OCI-LY1 (cell line): Measurements from ENCODE around the gene PDE9A.

Source experiments
- H2AFZ ChIP-seq: fragments of 200-600 bp; sonication (generic), shearing (Covaris generic); 2 replicates; pipeline ENCODE4 v1.6.0; 2014; ENCODE audit warnings: antibody characterized with exemption, mild to moderate bottlenecking, low read length
- H3F3A ChIP-seq: fragments of 200-600 bp; sonication (generic), shearing (Covaris generic); 2 replicates; pipeline ENCODE4 v1.6.0; 2014; ENCODE audit warnings: mild to moderate bottlenecking, antibody characterized with exemption, low read length, moderate library complexity; ENCODE audit not compliant: insufficient read depth
- H3K27ac ChIP-seq: fragments of 200-600 bp; sonication (generic); 2 replicates; pipeline ENCODE4 v1.5.1; 2014; ENCODE audit warnings: low read length, mixed run types, mild to moderate bottlenecking, low read depth; ENCODE audit not compliant: poor library complexity, severe bottlenecking
- H3K27me3 ChIP-seq: fragments of 200-600 bp; sonication (generic); 2 replicates; pipeline ENCODE4 v1.6.0; 2014; ENCODE audit warnings: antibody characterized with exemption, mild to moderate bottlenecking, low read length, moderate library complexity; ENCODE audit not compliant: insufficient read depth
- H3K36me3 ChIP-seq: fragments of 200-600 bp; sonication (generic); 2 replicates; pipeline ENCODE4 v1.6.1; 2014; ENCODE audit warnings: mild to moderate bottlenecking, antibody characterized with exemption, low read length, moderate library complexity, mixed read lengths; ENCODE audit not compliant: insufficient read depth
- H3K4me1 ChIP-seq: fragments of 200-600 bp; sonication (generic); 2 replicates; pipeline ENCODE4 v1.5.1; 2014; ENCODE audit warnings: mild to moderate bottlenecking, low read length, moderate library complexity; ENCODE audit not compliant: insufficient read depth, severe bottlenecking
- H3K4me2 ChIP-seq: fragments of 200-600 bp; sonication (generic), shearing (Covaris generic); 2 replicates; pipeline ENCODE4 v1.6.1; 2014; ENCODE audit warnings: low read length
- H3K4me3 ChIP-seq: fragments of 200-600 bp; sonication (generic); 2 replicates; pipeline ENCODE4 v1.5.1; 2014; ENCODE audit warnings: low read length, low read depth, mild to moderate bottlenecking, mixed read lengths; ENCODE audit not compliant: poor library complexity, severe bottlenecking
- H3K79me2 ChIP-seq: fragments of 200-600 bp; shearing (Covaris generic); 2 replicates; pipeline ENCODE4 v1.6.1; 2016; ENCODE audit warnings: mixed run types, low read length, mixed read lengths; ENCODE audit not compliant: insufficient read depth
- H3K9ac ChIP-seq: fragments of 200-600 bp; sonication (generic), shearing (Covaris generic); 2 replicates; pipeline ENCODE4 v1.6.1; 2014; ENCODE audit warnings: mild to moderate bottlenecking, low read length, mixed read lengths
- H3K9me2 ChIP-seq: fragments of 200-600 bp; sonication (generic), shearing (Covaris generic); 2 replicates; pipeline ENCODE4 v1.6.1; 2014; ENCODE audit warnings: low read depth, mild to moderate bottlenecking, low read length, mixed read lengths
- H3K9me3 ChIP-seq: fragments of 200-600 bp; shearing (Covaris generic); 2 replicates; pipeline ENCODE4 v1.6.1; 2014; ENCODE audit warnings: low read length, mixed read lengths
- H4K20me1 ChIP-seq: fragments of 200-600 bp; sonication (generic), shearing (Covaris generic); 2 replicates; pipeline ENCODE4 v1.6.0; 2016; ENCODE audit warnings: mild to moderate bottlenecking, low read length; ENCODE audit not compliant: insufficient read depth
- CTCF ChIP-seq: fragments of 200-600 bp; sonication (generic), shearing (Covaris generic); IDR thresholded peaks from 2 replicates; pipeline ENCODE4 v1.5.1; 2017; ENCODE audit warnings: mild to moderate bottlenecking, antibody characterized with exemption, low read length, moderate library complexity, mixed read lengths
- EZH2 ChIP-seq: fragments of 200-600 bp; sonication (generic), shearing (Covaris generic); IDR thresholded peaks from 2 replicates; pipeline ENCODE4 v1.8.0; 2017; ENCODE audit warnings: borderline replicate concordance, mixed run types, mild to moderate bottlenecking, antibody characterized with exemption, low read length, moderate library complexity, mixed read lengths

The PDE9A gene

GRCh38 chr21:42687796-42688195 is 34.4 kb downstream of the PDE9A start:
- 0 out of 2 replicates have a peak, but pooled peaks cover 3% of the 10 kb centered on the region for H3K27me3 ChIP-seq
- H3K9me2 ChIP-seq = no peaks in the 10 kb centered on the region
- H4K20me1 ChIP-seq = no peaks in the 10 kb centered on the region
- H3K36me3 ChIP-seq = no peaks in the 10 kb centered on the region
- H3K4me2 ChIP-seq = no peak overlapping the region
- TF ChIP-seq EZH2 = no peak
- no peaks in the 10 kb centered on the region for H3K79me2 ChIP-seq
- H3K9ac ChIP-seq = no peak overlapping the region
- H3K27ac ChIP-seq = no peak overlapping the region
- no peak overlapping the region for H2AFZ ChIP-seq
- H3K9me3 ChIP-seq = no peaks in the 10 kb centered on the region
- no peak overlapping the region for H3K4me3 ChIP-seq
- no peaks in the 10 kb centered on the region for H3K4me1 ChIP-seq
- H3F3A ChIP-seq = no peaks in the 10 kb centered on the region

- H2AFZ ChIP-seq = no peak overlapping the region
- H3K9me3 ChIP-seq = no peaks in the 10 kb centered on the region
- no peak overlapping the region for H3K4me3 ChIP-seq
- no peaks in the 10 kb centered on the region for H4K20me1 ChIP-seq
- H3K9ac ChIP-seq = no peak overlapping the region
- no peak overlapping the region for H3K27ac ChIP-seq
- H3F3A ChIP-seq = no peaks in the 10 kb centered on the region
- H3K9me2 ChIP-seq = no peaks in the 10 kb centered on the region
- TF ChIP-seq CTCF (no peak), EZH2 (no peak)
- no peak overlapping the region for H3K4me2 ChIP-seq
- 0 out of 2 replicates have a peak, but pooled peaks cover 3% of the 10 kb centered on the region for H3K27me3 ChIP-seq
- no peaks in the 10 kb centered on the region for H3K4me1 ChIP-seq
- no peaks in the 10 kb centered on the region for H3K79me2 ChIP-seq
- H3K36me3 ChIP-seq = no peaks in the 10 kb centered on the region
These were observed 34.9 kb downstream of the PDE9A start for GRCh38 chr21:42688226-42688840.

GRCh38 chr21:42688841-42689371 is 35.5 kb downstream of the PDE9A start:
- Histone ChIP-seq H3K27me3 (0 out of 2 replicates have a peak, but pooled peaks cover 3% of the 10 kb centered on the region), H3K27ac (no peak overlapping the region), H3F3A (no peaks in the 10 kb centered on the region), H3K36me3 (no peaks in the 10 kb centered on the region), H4K20me1 (no peaks in the 10 kb centered on the region), H3K4me1 (no peaks in the 10 kb centered on the region), H3K79me2 (no peaks in the 10 kb centered on the region), H3K9me2 (no peaks in the 10 kb centered on the region), H3K4me2 (no peak overlapping the region), H2AFZ (no peak overlapping the region), H3K9ac (no peak overlapping the region), H3K4me3 (no peak overlapping the region), H3K9me3 (no peaks in the 10 kb centered on the region)
- no peak for TF ChIP-seq CTCF
- TF ChIP-seq EZH2 = no peak

- H3K27ac ChIP-seq = no peak overlapping the region
- no peaks in the 10 kb centered on the region for H3K9me3 ChIP-seq
- no peak overlapping the region for H3K4me2 ChIP-seq
- H3K4me1 ChIP-seq = no peaks in the 10 kb centered on the region
- H3K9ac ChIP-seq = no peak overlapping the region
- no peaks in the 10 kb centered on the region for H3K9me2 ChIP-seq
- H3K27me3 ChIP-seq = no peaks in the 10 kb centered on the region
- no peaks in the 10 kb centered on the region for H3K79me2 ChIP-seq
- H3K4me3 ChIP-seq = no peak overlapping the region
- no peaks in the 10 kb centered on the region for H3K36me3 ChIP-seq
- H3F3A ChIP-seq = no peaks in the 10 kb centered on the region
- no peak overlapping the region for H2AFZ ChIP-seq
- no peaks in the 10 kb centered on the region for H4K20me1 ChIP-seq
- TF ChIP-seq EZH2 = no peak
- no peak for TF ChIP-seq CTCF
These were observed 37.2 kb downstream of the PDE9A start for GRCh38 chr21:42690586-42690985.
